GM19025 (cell line): ENCODE measurements around the gene DROSHA.
"Not testable (repeated sequence)": the region's sequence is repeated elsewhere in the genome, so short reads cannot be mapped to it uniquely, and the experiment has no call there.

ENCODE experiments used
- ATAC-seq: cut with Tn5 transposase; IDR thresholded peaks from one replicate; pipeline ENCODE4 v1.9.1; 2021; ENCODE audit warnings: mild to moderate bottlenecking, low read depth, moderate library complexity; ENCODE audit not compliant: unreplicated experiment

Gene DROSHA

DNA sequence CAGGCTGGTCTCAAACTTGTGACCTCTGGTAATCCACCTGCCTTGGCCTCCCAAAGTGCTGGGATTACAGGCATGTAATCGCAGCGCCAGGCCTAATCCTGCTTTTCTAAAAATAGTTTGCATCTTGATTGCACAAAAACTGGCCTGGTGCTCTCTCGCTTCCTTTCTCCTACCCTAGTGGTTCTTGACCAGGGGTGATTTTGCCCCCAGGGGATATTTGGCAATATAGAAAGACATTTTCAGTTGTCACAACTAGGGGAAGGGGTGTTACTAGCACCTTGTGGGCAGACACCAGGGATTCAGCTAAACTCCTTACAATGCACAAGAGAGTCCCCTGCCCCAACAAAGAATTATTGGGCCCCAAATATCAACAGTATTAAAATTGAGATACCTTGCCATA, 139.8 kb downstream of the DROSHA start:
- no peak for ATAC-seq

DNA sequence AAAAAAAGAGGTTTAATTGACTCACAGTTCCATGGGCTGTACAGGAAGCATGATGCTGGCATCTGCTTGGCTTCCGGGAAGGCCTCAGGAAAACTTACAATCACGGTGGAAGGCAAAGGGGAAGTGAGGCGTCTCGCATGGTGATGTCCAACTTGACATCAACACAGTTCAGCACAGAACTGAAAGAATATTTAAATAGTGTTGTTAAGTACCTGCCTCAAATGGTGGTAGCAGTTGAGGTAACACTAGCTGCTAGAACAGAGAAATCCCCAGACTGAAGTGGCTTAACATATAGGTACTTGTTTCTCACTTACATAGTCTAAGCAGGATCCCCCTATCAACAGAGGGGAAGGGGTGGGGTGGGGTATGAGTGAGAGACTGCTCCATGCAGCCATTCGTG, 141.6 kb downstream of the DROSHA start:
- no peak for ATAC-seq

GRCh38 chr5:31385774-31386537, 145.9 kb downstream of the DROSHA start:
- ATAC-seq: no peak

DNA sequence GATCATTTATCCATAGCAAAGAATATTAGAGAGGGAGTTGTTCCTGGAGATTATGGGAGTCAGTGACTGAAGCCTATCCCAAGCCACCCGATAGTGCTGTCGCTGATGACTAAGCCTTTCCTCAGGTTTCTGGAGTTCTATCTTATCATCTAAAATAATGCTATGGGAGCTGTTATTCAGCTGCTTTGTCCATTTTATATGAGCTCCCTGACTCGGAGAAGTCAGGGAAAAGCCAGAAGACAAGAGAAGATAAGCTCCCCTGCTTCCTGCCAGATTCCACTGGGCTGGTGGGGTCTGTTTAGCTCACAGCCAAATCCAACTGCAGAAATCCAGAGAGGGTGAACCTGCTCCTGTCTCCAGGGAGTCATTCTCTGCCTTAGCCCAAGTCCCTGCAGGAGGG, 148.2 kb downstream of the DROSHA start:
- ATAC-seq: no peak

- ATAC-seq: peak; percentile 67
Observed at GRCh38 chr5:31382051-31382878, 149.6 kb downstream of the DROSHA start.

DNA sequence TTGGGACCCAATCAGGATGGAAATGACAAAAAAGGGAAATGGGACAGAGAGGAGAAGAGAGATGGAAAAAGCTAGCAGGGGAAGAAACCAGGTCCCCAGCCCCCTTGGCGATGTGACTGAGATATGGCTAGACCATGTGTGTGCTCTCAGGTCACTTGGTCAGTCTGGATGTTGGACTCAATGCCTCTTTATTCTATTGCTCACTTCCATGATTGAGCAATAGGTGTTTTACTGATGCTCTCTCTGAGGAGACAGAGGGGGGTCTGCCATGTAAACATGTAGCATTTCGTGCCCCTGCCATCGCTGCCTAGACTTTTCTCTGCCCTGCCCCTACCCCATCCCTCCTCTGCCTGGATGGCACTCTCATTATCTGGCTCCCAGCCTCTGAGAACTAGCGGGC, 150.6 kb downstream of the DROSHA start:
- no peak for ATAC-seq

GRCh38 chr5:31380049-31380448, 151.8 kb downstream of the DROSHA start:
- no peak for ATAC-seq

GRCh38 chr5:31378838-31379237, 153.1 kb downstream of the DROSHA start:
- ATAC-seq: no peak

- no peak for ATAC-seq
Observed at GRCh38 chr5:31378136-31378535, 153.8 kb downstream of the DROSHA start.

DNA sequence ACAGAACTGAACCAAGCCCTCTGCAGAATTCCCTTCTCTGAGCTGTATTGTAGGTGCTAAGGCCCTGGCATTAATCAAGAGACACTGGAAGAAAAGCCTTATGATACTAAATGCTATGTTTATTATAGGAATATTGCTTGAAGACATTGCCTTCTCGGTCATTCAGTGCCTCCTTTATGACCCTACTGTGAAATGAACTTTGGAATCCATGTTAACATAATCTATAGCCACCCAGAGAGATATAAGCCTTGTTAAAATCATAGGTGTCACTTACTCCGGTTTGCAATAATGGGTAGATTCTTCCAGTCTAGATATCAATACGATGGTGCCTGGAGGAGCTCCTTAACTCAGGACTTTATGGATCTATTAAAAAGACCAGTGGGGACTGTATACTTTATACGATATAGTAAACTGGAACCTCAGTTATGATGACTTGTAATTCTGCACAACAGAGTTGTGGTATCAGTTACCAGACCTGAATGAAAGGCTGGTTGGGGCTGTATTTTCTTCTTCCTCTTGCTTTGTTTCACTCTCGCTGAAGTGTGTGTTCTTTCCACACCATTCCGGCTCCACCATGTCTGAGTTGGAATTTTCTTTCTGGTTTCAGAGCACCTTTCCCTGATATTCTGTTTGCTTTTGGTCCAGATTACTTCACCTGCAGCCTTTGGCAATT, 154.5 kb downstream of the DROSHA start:
- no peak for ATAC-seq

- ATAC-seq: no peak
Observed at GRCh38 chr5:31375999-31376720, 155.7 kb downstream of the DROSHA start.

DNA sequence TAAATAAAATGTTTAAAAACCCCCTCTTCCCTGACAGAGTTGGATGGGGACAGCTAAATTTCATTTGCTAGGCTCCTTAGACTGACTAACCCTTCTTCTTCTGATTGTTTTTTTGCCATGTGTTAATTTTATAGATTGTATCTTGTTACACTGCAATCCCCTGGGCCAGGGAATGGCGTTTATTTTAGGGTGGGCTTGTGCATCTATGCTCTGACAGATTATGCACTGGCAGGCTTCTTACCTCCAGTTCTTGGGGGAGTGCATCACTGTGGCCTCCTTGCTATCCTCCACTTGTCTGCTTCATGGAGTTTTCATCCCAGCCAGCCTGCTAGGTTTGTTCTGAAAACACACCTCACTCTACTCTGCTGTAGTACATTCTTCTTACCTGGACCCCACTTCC, 159.8 kb downstream of the DROSHA start:
- no peak for ATAC-seq

DNA sequence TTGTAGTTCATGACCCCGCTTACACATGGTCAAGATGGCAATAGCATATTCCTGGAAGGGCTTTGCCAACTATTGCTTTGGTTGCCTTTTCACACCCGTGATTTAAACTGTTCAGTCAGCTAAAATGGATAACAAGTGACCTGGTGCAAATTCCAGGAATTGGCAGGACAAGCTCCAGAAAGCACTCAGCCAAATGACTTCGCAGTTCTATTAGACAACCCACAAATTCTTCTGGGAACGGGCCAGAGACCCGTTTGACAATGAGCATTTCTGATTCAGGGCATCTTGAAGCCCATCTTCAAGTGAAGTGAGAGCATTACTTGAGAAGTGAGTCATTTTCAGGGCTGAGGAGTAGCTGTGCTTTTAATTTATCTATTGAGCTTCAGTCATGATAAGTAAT, 165.0 kb downstream of the DROSHA start:
- no peak for ATAC-seq

- ATAC-seq: no peak
Observed at GRCh38 chr5:31365776-31366175, 166.1 kb downstream of the DROSHA start.

GRCh38 chr5:31364881-31365636, 166.8 kb downstream of the DROSHA start:
- no peak for ATAC-seq

- no peak for ATAC-seq
Observed at GRCh38 chr5:31362931-31363568, 168.8 kb downstream of the DROSHA start.

DNA sequence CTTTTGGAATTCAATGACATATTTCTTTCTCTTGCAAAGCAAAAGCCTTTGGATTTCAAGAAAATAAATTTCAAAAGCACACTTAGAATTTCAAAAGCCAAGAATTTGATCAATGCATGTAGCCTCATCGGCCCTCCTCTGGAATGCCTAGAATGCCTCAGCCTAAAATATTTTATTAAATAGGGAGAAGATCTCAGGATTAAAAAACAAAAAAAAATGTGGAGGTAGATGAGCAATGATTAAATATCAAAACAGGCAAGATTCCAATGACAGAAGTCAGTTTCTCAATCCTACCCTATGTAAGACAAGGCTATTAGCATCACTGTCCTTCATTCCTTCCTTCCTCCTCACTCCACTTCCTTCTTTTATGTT, 169.4 kb downstream of the DROSHA start:
- ATAC-seq: no peak

DNA sequence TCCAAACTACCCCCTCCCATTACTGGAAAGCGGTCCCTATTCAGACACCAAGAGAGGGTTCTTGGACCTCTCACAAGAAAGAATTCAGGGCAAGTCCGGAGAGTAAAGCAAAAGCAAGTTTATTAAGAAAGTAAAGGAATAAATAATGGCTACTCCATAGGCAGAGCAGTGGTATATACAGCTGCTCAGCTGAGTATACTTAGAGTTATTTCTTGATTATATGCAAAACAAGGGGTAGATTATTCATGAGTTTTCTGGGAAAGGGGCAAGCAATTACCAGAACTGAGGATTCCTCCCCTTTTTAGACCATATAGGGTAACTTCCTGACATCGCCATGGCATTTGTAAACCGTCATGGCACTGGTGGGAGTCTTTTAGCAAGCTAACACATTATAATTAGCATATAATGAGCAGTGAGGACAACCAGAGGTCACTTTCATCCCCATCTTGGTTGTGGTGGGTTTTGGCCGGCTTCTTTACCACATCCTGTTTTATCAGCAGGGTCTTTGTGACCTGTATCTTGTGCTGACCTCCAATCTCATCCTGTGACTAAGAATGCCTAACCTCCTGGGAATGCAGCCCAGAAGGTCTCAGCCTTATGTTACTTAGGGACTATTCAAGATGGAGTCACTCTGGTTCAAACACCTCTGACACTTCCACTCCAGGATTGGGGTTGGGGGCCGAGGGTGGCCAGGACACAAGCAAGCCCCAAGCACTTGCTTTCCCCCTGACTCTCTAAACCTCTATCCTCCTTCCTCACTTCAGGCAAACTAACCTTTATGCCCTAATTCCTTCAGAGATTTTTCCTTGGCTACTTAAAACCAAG, 170.0 kb downstream of the DROSHA start:
- ATAC-seq: not testable (repeated sequence)

GRCh38 chr5:31361234-31361633, 170.7 kb downstream of the DROSHA start:
- ATAC-seq: no peak
